ENCODE measurements around the gene GOLGA8O.
"Not testable (repeated sequence)": the region's sequence is repeated elsewhere in the genome, so short reads cannot be mapped to it uniquely, and the experiment has no call there.

- TF ChIP-seq CTCF (IDR thresholded peaks at IDR 0.05) = peak in 1 of 6 experiments; percentile 13
- not testable (repeated sequence) for TF ChIP-seq POLR2A (IDR thresholded peaks at IDR 0.05)
These were observed 47.5 kb downstream of the GOLGA8O start for GRCh38 chr15:32407903-32408302.
